GM21367 (cell line): ENCODE results near the gene ZNF592.

Experiments used
- ATAC-seq: cut with Tn5 transposase; IDR thresholded peaks from one replicate; pipeline ENCODE4 v1.9.1; 2021; ENCODE audit not compliant: unreplicated experiment

Gene ZNF592

GRCh38 chr15:84775867-84776449 lies 27.6 kb downstream of the ZNF592 start:
- no peak for ATAC-seq

GRCh38 chr15:84778194-84778593 lies 29.8 kb downstream of the ZNF592 start:
- ATAC-seq, result no peak

GRCh38 chr15:84780492-84780891 lies 32.1 kb downstream of the ZNF592 start:
- no peak for ATAC-seq

GRCh38 chr15:84781495-84781894 lies 33.1 kb downstream of the ZNF592 start:
- no peak for ATAC-seq

DNA sequence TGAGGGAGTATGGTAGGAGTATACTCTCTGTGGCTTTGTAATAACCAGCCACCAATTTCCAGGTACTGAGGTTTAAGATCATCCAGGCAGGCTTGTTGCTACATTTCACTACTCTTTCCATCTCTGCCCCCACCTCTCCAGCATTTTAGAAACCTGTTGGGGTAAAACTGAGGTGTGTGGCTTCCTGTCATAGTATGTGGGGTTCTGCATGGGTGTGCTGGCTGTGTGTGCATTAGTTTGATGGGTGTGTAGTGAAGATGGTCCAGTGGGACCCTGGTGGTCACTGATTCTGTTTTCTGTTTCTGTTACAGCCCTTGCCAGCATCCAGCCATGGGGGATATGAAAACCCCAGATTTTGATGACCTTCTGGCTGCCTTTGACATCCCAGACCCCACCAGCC lies 34.0 kb downstream of the ZNF592 start:
- ATAC-seq, result no peak

DNA sequence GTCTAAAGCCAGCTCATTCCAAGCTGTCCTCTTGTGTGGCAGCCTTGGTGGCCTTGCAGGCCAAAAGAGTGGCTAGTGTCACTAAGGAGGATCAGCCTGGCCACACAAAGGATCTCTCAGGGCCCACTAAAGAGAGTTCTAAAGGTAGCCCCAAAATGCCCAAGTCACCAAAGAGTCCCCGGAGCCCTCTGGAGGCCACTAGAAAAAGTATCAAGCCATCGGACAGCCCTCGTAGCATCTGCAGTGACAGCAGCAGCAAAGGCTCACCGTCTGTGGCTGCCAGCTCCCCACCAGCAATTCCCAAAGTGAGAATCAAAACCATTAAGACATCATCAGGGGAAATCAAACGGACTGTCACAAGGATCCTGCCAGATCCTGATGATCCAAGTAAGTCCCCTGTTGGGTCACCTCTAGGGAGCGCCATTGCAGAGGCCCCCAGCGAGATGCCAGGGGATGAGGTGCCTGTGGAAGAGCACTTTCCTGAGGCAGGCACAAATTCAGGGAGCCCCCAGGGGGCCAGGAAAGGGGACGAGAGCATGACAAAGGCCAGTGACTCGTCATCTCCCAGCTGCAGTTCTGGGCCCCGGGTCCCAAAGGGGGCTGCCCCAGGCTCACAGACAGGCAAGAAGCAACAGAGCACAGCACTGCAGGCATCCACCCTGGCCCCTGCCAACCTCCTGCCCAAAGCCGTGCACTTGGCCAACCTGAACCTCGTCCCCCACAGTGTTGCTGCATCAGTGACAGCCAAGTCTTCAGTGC lies 35.3 kb downstream of the ZNF592 start:
- no peak for ATAC-seq

- ATAC-seq, result no peak
Measured at GRCh38 chr15:84784262-84784661, 35.9 kb downstream of the ZNF592 start.

- ATAC-seq, result no peak
Measured at GRCh38 chr15:84785053-84785452, 36.7 kb downstream of the ZNF592 start.

- ATAC-seq, result no peak
Measured at GRCh38 chr15:84788500-84788899, 40.1 kb downstream of the ZNF592 start.

DNA sequence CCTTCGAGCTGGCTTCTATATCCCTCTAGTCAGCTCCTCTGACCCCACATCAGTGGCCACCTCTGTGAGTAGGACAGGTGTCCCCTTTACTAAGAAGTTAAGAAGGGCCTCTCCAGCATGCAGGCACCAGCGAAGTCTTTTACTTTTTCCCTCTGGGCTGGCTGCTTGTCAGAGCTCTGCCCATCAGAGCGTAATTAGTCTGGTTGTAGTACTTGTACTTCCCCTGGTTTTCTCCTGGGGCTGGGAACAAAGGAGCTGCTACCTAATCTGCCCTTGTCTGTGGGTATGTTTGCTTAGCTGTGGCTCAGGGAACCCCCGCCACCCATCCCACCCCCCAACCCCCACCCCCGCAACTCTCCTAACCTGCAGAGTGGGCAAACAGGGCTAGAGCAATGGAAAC lies 41.4 kb downstream of the ZNF592 start:
- no peak for ATAC-seq

DNA sequence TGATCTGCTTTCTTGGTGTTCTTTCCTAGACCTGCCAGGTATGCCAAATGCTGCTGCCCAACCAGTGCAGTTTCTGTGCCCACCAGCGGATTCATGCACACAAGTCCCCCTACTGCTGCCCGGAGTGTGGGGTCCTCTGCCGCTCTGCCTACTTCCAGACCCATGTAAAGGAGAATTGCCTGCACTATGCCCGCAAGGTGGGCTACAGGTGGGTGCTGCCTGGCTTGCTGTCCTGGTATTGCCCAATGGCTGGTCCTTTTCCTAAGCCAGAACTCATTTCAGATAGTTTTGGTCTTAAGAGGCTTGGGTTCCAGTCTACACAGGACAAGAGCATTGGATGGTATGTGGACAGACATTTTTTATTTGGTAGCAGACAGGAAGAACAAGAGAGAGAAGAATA lies 42.3 kb downstream of the ZNF592 start:
- no peak for ATAC-seq

DNA sequence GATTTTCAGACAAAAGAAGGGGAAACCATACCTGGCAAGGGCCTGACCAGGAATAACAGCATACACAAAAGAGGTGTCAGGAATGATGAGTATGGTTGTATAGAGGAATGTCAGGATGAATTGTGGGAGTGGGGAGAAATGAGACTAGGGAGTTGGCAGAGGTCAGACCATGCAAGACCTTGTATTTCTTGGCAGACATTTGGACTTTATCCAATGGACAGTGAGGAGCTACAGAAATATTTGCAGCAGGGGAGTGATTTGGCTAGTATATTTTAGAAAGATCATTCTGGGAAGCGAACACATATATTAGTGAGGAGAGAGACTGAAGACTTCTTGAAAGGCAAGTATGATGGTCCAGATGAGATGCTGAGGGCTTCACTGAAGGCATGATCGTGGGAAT lies 43.4 kb downstream of the ZNF592 start:
- no peak for ATAC-seq

DNA sequence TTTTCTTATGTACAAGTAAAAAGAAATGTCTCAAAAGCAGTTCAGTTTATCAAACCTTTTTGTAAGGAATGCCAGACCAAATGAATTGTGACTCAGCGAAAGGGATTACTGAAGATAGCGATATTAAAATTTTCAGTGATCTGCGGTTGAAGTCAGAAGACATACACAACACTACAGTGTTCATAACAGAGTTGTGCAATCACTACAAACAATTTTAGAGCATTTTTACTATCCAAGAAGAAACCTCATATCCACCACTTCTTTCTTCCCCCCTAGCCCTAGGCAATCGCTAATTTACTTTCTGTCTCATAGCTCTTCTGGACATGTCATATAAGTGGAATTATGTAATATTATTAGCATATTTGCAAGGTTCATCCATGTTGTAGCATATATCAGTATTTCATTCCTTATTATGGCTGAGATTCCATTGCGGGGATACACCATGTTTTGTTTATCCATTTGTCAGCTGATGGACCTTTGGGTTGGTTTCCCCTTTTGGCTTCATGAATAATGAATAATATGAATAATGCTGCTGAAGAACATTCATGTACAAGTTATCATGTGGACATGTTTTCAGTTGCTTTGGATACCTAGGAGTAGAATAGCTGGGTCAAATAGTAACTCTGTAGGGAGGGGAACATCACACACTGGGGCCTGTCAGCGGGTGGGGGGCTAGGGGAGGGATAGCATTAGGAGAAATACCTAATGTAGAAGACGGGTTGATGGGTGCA lies 45.2 kb downstream of the ZNF592 start:
- ATAC-seq, result no peak

DNA sequence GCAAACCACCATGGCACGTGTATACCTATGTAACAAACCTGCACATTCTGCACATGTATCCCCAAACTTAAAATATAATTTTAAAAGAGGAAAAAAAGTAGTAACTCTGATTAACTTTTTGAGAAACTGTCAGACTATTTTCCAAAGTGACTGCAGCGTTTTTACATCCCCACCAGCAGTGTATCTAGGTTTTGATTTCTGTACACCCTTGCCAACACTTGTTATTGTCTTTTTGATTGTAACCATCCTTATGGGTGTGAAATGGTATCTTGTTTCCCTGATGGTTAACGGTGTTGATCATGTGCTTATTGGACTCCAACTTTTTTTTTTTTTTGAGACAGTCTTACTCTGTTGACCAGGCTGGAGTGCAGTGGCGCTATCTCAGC lies 45.8 kb downstream of the ZNF592 start:
- no peak for ATAC-seq

DNA sequence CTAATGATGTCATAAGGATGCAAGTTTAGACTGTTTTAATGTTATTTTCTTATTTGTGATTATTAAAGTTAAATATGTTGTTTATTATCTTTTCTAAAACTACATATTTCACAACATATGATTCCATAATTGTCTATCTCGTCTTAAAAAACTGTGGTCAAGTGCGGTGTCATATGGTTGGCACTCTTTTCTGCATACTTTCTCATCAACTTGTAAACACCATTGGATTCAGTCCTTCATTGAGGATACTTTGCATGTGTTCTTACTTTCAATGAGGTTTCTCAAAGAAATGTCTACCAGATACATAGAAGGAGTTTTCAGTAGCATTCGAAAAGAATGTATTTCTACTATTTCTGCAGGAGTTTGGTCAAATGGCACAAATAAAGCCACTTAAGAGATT lies 46.8 kb downstream of the ZNF592 start:
- no peak for ATAC-seq

DNA sequence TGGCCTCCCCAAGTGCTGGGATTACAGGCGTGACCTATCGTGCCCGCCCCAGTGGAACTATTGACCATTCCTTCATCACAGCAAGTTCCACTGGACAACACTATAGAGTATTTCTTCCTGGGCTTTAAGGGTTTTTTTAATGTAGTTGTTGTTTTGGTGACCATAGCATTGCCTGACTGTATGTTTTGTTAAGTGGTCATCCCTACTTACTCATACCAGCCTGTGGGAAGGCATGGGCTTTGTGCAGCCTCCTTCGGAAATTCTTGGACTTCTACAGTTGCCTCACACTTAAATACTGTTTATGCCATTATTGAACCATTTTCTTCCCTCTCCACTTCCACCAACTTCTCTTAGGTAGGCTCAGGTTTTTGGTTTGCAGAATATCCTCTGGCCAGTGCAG lies 48.8 kb downstream of the ZNF592 start:
- ATAC-seq, result no peak

GRCh38 chr15:84797801-84798200 lies 49.4 kb downstream of the ZNF592 start:
- no peak for ATAC-seq

GRCh38 chr15:84798436-84798946 lies 50.1 kb downstream of the ZNF592 start:
- ATAC-seq, result no peak

DNA sequence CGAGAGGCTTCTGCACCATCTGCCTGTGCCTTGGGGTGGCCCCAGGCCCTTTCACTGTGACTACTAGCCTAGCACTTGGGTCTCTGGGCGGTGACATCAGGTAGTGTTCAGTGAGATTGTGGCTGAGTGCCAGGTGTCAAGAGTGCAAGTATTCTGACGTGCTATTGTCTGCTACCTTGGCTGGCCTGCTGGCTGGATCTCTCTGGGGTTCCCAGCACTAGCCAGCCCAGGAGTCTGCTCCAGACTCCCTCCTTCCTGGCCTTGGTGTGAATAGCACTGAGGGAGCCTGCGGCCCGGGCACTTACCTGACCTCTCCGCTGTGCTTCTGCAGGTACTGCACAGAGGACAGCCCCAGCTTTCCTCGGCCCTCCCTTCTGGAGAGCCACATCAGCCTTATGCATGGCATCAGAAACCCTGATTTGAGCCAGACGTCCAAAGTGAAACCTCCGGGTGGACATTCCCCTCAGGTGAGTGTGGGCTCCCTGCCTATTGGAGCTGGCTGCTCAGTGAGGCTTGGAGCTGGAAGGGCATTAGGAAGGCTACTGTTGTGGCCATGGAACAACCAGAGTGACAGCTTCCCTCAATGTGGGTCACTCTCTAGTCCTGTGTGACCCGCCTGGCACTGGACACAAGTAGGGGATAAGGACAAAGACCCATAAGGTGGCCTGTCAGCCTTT lies 51.3 kb downstream of the ZNF592 start:
- no peak for ATAC-seq

GRCh38 chr15:84800365-84800806 lies 52.0 kb downstream of the ZNF592 start:
- no peak for ATAC-seq
